Naive thymus-derived CD4-positive, alpha-beta T cell (primary cell): ENCODE results near the gene DENND5A. TPM values are rescaled to one million over a fixed set of nuclear protein-coding genes. Genes with fewer than 3 reads are reported as not detected.

ENCODE experiments used
- ATAC-seq: fragments of 150-1000 bp; cut with Tn5 transposase; 2 replicates; pipeline ENCODE4 v1.10.0; 2021; ENCODE audit warnings: mild to moderate bottlenecking, moderate library complexity
- CTCF ChIA-PET: fragments of 350-600 bp; sonication (Branson Sonifier 250); formaldehyde crosslinking; loops from one replicate; lab custom pipeline; 2021; ENCODE audit warnings: antibody characterized with exemption; lab: Charles Lee
- POLR2A ChIA-PET: fragments of 350-600 bp; sonication (Branson Sonifier 250); formaldehyde crosslinking; loops from one replicate; lab custom pipeline; 2021; ENCODE audit warnings: antibody characterized with exemption, inconsistent platforms; lab: Charles Lee
- DNase-seq, 9 donors: peaks; one replicate each; pipeline versions ENCODE4 v3.0.0 to v3.0.0-alpha.2; 2020 to 2022; ENCODE audit warnings: mixed read lengths in 1 of 9
- H3K27ac ChIP-seq: one replicate; pipeline ENCODE4 v1.7.0; 2013; ENCODE audit warnings: mild to moderate bottlenecking, low read depth, low read length, moderate library complexity
- H3K27me3 ChIP-seq, 2 donors: one replicate each; pipeline ENCODE4 v1.7.0; 2013; ENCODE audit warnings: low read length in 2 of 2, mild to moderate bottlenecking in 2 of 2, moderate library complexity in 2 of 2; ENCODE audit not compliant: control insufficient read depth in 2 of 2, insufficient read depth in 2 of 2
- H3K36me3 ChIP-seq, 3 experiments: 1 replicate in 2 of 3; 2 replicates in 1 of 3; pipeline ENCODE4 v1.7.0; 2013; ENCODE audit warnings: low read length in 3 of 3, mild to moderate bottlenecking in 3 of 3, moderate library complexity in 1 of 3; ENCODE audit not compliant: insufficient read depth in 3 of 3, control insufficient read depth in 2 of 3
- H3K4me1 ChIP-seq, 2 donors: one replicate each; pipeline ENCODE4 v1.7.0; 2013; ENCODE audit warnings: low read length in 2 of 2, mild to moderate bottlenecking in 2 of 2, moderate library complexity in 1 of 2; ENCODE audit not compliant: control insufficient read depth in 2 of 2, insufficient read depth in 2 of 2
- H3K4me3 ChIP-seq: 2 replicates; pipeline ENCODE4 v1.7.0; 2013; ENCODE audit warnings: mild to moderate bottlenecking, low read length
- H3K9me3 ChIP-seq, 3 experiments: 1 replicate in 2 of 3; 2 replicates in 1 of 3; pipeline ENCODE4 v1.7.0; 2013; ENCODE audit warnings: low read length in 3 of 3; ENCODE audit not compliant: control insufficient read depth in 2 of 3
- H3K27ac Mint-ChIP-seq, 9 donors: one replicate each; pipeline ENCODE4 v1.8.0; 2020 to 2022; ENCODE audit warnings: mixed read lengths in 9 of 9, mild to moderate bottlenecking in 8 of 9, moderate library complexity in 5 of 9, inconsistent platforms in 2 of 9
- H3K27me3 Mint-ChIP-seq, 5 donors: one replicate each; pipeline ENCODE4 v1.8.0; 2021 to 2022; ENCODE audit warnings: mixed read lengths in 5 of 5, mild to moderate bottlenecking in 1 of 5
- H3K36me3 Mint-ChIP-seq, 5 donors: one replicate each; pipeline ENCODE4 v1.8.0; 2020 to 2022; ENCODE audit warnings: mixed read lengths in 5 of 5, mild to moderate bottlenecking in 3 of 5, inconsistent platforms in 1 of 5
- H3K4me1 Mint-ChIP-seq, 7 donors: one replicate each; pipeline ENCODE4 v1.8.0; 2020 to 2022; ENCODE audit warnings: mixed read lengths in 7 of 7, mild to moderate bottlenecking in 3 of 7, inconsistent platforms in 1 of 7
- H3K4me3 Mint-ChIP-seq, 10 donors: one replicate each; pipeline ENCODE4 v1.8.0; 2020 to 2022; ENCODE audit warnings: mild to moderate bottlenecking in 10 of 10, mixed read lengths in 10 of 10, moderate library complexity in 6 of 10, inconsistent platforms in 2 of 10
- H3K9me3 Mint-ChIP-seq, 11 donors: one replicate each; pipeline ENCODE4 v1.8.0; 2020 to 2022; ENCODE audit warnings: mixed read lengths in 11 of 11, mild to moderate bottlenecking in 4 of 11, inconsistent platforms in 1 of 11, moderate library complexity in 1 of 11
- intact Hi-C, 2 donors: fragments of 100-400 bp; cut with micrococcal nuclease; formaldehyde crosslinking; loops; one replicate each; pipeline ENCODE4 v1.15.1; 2023
- polyA plus RNA-seq, 2 donors: library from polyadenylated mRNA; unstranded; fragments of 300-500 nt; fragmentation: Illumina TruSeq; gene quantifications; one replicate each; pipeline ENCODE4 v1.2.3, GENCODE V29; 2021
- total RNA-seq, 6 experiments: library from RNA in 5 of 6; stranded (reverse) in 5 of 6; gene quantifications; 1 replicate in 5 of 6; 2 replicates in 1 of 6; pipeline ENCODE4 v1.2.3 and lab custom pipeline; 2021 to 2026

The DENND5A gene
- total and polyA plus RNA-seq, 7 experiments from 2014 or later = 33.9 to 178 (median 106) TPM

DNA sequence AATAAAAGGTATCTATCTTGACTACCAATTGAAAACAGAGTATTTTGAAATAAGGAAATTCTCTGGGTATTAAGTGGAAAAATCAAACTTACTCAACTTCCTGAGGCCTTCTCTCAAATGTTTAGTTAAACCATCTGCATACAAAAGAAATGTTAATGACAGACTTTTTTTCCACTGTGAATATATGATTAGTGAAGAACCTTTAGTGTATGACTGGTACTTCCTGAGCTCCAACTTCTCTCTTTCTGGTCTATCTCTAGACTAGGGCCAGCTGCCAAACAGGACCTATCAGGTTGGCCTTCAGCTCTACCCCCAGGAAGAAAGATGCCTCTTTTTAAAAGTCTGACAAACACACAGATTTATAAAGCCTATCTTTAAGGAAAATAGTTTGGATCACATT is 105.0 kb downstream of the DENND5A start:
- H3K36me3 Mint-ChIP-seq = peaks cover 7 to 37% (median 17%) of the 10 kb centered on the region in 5 donors
- peaks cover 0 to 32% (median 3%) of the 10 kb centered on the region in 3 experiments for H3K36me3 ChIP-seq
- intact Hi-C loops = no loop called here
- no peaks in the 10 kb centered on the region for H3K4me1 ChIP-seq
- H3K27me3 Mint-ChIP-seq = no peaks in the 10 kb centered on the region
- DNase-seq (no peak), ATAC-seq (peak; percentile 74)
- no peak overlapping the region for H3K27ac ChIP-seq
- no peak overlapping the region for H3K4me3 ChIP-seq
- H3K27me3 ChIP-seq = no peaks in the 10 kb centered on the region
- no peak overlapping the region for H3K4me3 Mint-ChIP-seq
- peaks cover 0 to 12% (median 0%) of the 10 kb centered on the region in 7 donors for H3K4me1 Mint-ChIP-seq
- H3K9me3 ChIP-seq = no peaks in the 10 kb centered on the region
- H3K27ac Mint-ChIP-seq = peak overlapping the region in 5 of 9 donors; percentile 8 to 62 (median 24)
- peaks cover 0 to 1% (median 0%) of the 10 kb centered on the region in 11 donors for H3K9me3 Mint-ChIP-seq
- ChIA-PET POLR2A (interaction anchor here (0.7 to 1.0 kb wide), 2 partner anchors 18 to 301 kb away, joined by 3 to 4 read pairs; partner anchors contain the start of gene ZNF143), CTCF (interaction anchor here (0.6 kb wide), 1 partner anchor 15 kb away, joined by 7 read pairs; no protein-coding TSS in a partner anchor)

DNA sequence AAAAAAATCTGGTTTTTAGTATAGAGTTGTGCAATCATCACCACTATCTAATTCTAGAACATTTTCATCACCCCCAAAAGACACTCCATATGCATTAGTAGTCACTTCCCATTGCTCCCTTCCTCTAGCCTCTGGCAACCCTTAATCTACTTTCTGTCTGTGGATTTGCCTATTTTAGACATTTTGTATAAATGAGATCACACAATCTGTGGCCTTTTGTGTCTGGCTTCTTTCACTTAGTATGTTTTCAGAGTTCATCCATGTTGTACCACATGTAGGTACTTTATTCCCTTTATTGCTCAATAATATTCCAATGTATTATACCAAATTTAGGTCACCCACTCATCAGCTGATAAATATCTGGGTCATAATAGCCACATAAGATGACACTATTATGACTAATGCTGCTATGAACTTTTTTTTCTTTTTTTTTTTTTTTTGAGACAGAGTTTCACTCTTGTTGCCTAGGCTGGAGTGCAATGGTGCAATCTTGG is 106.2 kb downstream of the DENND5A start:
- H3K4me1 Mint-ChIP-seq = peaks cover 0 to 12% (median 0%) of the 10 kb centered on the region in 7 donors
- no peak for DNase-seq
- intact Hi-C loops = no loop called here

DNA sequence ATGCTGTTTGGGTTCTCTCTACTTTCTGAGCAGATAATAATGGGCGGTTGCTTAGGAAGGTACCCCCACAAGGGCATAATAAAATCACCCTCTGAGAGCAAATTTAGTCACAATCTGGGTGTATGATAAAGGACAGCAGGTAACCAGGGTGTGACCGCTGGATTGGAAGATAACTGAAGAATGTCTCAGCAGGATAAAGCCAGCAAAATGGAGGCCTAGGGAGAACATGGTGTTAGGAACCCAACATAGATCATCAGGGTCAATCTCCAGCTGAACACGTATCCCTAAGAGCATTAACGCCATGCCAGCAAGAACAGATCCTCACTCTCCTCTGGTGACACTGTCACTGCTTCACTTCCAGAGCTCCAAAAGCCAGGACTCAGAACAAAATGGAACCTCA is 109.2 kb downstream of the DENND5A start:
- no peaks in the 10 kb centered on the region for H3K27me3 ChIP-seq
- ATAC-seq (no peak), DNase-seq (no peak)
- intact Hi-C loops = no loop called here
- Mint-ChIP-seq H3K9me3 (peaks cover 0 to 1% (median 0%) of the 10 kb centered on the region in 11 donors), H3K27me3 (no peaks in the 10 kb centered on the region), H3K4me3 (no peak overlapping the region), H3K27ac (peak overlapping the region in 3 of 9 donors; percentile 25 to 51 (median 31)), H3K36me3 (peaks cover 5 to 48% (median 16%) of the 10 kb centered on the region in 5 donors), H3K4me1 (peaks cover 0 to 12% (median 0%) of the 10 kb centered on the region in 7 donors)
- ChIA-PET CTCF (interaction anchor here (0.9 kb wide), 1 partner anchor 10 kb away, joined by 3 read pairs; no protein-coding TSS in a partner anchor), POLR2A (no interaction called here)
- no peaks in the 10 kb centered on the region for H3K4me1 ChIP-seq
- H3K27ac ChIP-seq = no peak overlapping the region
- H3K4me3 ChIP-seq = no peak overlapping the region
- peaks cover 0 to 33% (median 3%) of the 10 kb centered on the region in 3 experiments for H3K36me3 ChIP-seq
- no peaks in the 10 kb centered on the region for H3K9me3 ChIP-seq

More for the DNA sequence above, 106.2 kb downstream of the DENND5A start:
- H3K36me3 ChIP-seq = peaks cover 0 to 32% (median 3%) of the 10 kb centered on the region in 3 experiments
- peak; percentile 48 for ATAC-seq
- H3K27ac Mint-ChIP-seq = peak overlapping the region in 1 of 9 donors; percentile 2
- no peaks in the 10 kb centered on the region for H3K4me1 ChIP-seq
- H3K9me3 ChIP-seq = no peaks in the 10 kb centered on the region
- peaks cover 7 to 38% (median 18%) of the 10 kb centered on the region in 5 donors for H3K36me3 Mint-ChIP-seq
- H3K27ac ChIP-seq = no peak overlapping the region
- H3K27me3 Mint-ChIP-seq = no peaks in the 10 kb centered on the region
- H3K4me3 Mint-ChIP-seq = no peak overlapping the region
- CTCF ChIA-PET = interaction anchor here (0.7 kb wide), 1 partner anchor 1571 kb away, joined by 8 read pairs; no protein-coding TSS in a partner anchor
- H3K27me3 ChIP-seq = no peaks in the 10 kb centered on the region
- peaks cover 0 to 1% (median 0%) of the 10 kb centered on the region in 11 donors for H3K9me3 Mint-ChIP-seq
- H3K4me3 ChIP-seq = no peak overlapping the region
- POLR2A ChIA-PET = interaction anchor here (0.6 kb wide), 1 partner anchor 11 kb away, joined by 3 read pairs; no protein-coding TSS in a partner anchor

- peaks cover 0 to 35% (median 0%) of the 10 kb centered on the region in 3 experiments for H3K36me3 ChIP-seq
- no peaks in the 10 kb centered on the region for H3K9me3 Mint-ChIP-seq
- H3K27ac Mint-ChIP-seq = no peak overlapping the region
- DNase-seq = no peak
- H3K4me3 Mint-ChIP-seq = no peak overlapping the region
- CTCF ChIA-PET = no interaction called here
- H3K4me3 ChIP-seq = no peak overlapping the region
- POLR2A ChIA-PET = no interaction called here
- no peaks in the 10 kb centered on the region for H3K27me3 ChIP-seq
- H3K27ac ChIP-seq = no peak overlapping the region
- no peaks in the 10 kb centered on the region for H3K27me3 Mint-ChIP-seq
- peaks cover 0 to 4% (median 0%) of the 10 kb centered on the region in 7 donors for H3K4me1 Mint-ChIP-seq
- intact Hi-C loops = no loop called here
- H3K4me1 ChIP-seq = no peaks in the 10 kb centered on the region
- ATAC-seq = no peak
- H3K36me3 Mint-ChIP-seq = peaks cover 8 to 48% (median 14%) of the 10 kb centered on the region in 5 donors
- no peaks in the 10 kb centered on the region for H3K9me3 ChIP-seq
Measured at GRCh38 chr11:9153651-9154050, 111.5 kb downstream of the DENND5A start.

DNA sequence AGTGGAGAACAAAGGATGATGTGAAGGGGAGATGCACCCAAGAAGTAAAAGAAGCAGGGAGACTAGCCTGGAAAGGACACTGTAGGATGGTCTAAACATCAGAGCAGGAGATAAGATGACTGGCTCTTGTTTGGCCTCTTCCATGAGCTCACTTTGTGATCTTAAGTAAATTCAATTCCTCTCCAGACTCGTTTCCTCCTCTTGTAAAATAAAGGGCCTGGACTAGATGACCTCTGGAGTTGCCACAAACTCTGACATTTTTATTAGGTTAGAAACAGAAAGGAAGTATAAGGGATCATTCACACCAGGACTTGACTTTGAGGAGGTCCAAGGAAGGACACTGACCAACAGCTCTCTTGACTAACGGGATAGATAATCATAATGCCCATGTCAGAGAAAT is 113.5 kb downstream of the DENND5A start:
- Mint-ChIP-seq H3K27ac (peak overlapping the region in 2 of 9 donors; percentile 21 to 22), H3K27me3 (no peaks in the 10 kb centered on the region), H3K4me3 (no peak overlapping the region), H3K36me3 (peaks cover 19 to 65% (median 34%) of the 10 kb centered on the region in 5 donors), H3K9me3 (no peaks in the 10 kb centered on the region), H3K4me1 (peaks cover 0 to 5% (median 4%) of the 10 kb centered on the region in 7 donors)
- ChIA-PET POLR2A (no interaction called here), CTCF (interaction anchor here (0.6 kb wide), 2 partner anchors 358 to 920 kb away, joined by 3 to 7 read pairs; no protein-coding TSS in a partner anchor)
- Histone ChIP-seq H3K4me1 (no peaks in the 10 kb centered on the region), H3K27ac (no peak overlapping the region), H3K4me3 (no peak overlapping the region), H3K36me3 (peaks cover 0 to 56% (median 5%) of the 10 kb centered on the region in 3 experiments), H3K27me3 (no peaks in the 10 kb centered on the region), H3K9me3 (no peaks in the 10 kb centered on the region)
- DNase-seq (no peak), ATAC-seq (no peak)
- intact Hi-C loops = no loop called here

DNA sequence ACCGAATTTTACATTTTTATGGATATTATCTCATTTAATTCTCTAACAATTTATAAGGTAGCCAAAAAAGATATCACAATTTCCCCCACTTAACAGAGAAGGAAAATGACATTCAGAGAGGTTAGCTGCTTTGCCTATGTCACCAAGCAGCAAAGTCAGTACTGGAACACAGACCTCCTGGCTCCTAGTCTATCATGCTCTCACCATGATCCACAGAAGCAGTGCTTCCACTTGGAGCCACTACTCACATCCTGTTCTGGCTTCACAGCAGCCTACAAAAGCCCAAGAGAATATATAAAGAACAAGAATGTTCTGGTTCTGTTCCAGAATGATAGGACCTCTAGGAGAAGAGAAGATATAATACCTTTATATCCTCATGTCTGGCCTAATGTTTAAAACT is 114.2 kb downstream of the DENND5A start:
- ATAC-seq (no peak), DNase-seq (no peak)
- Mint-ChIP-seq H3K4me3 (no peak overlapping the region), H3K27ac (peak overlapping the region in 4 of 9 donors; percentile 11 to 49 (median 20)), H3K9me3 (no peaks in the 10 kb centered on the region), H3K27me3 (no peaks in the 10 kb centered on the region), H3K36me3 (peaks cover 21 to 68% (median 37%) of the 10 kb centered on the region in 5 donors), H3K4me1 (peaks cover 0 to 8% (median 4%) of the 10 kb centered on the region in 7 donors)
- ChIA-PET CTCF (interaction anchor here (0.6 kb wide), 1 partner anchor 920 kb away, joined by 7 read pairs; no protein-coding TSS in a partner anchor), POLR2A (interaction anchor here (0.9 kb wide), 1 partner anchor 97 kb away, joined by 3 read pairs; no protein-coding TSS in a partner anchor)
- H3K36me3 ChIP-seq = peaks cover 0 to 63% (median 5%) of the 10 kb centered on the region in 3 experiments
- H3K4me1 ChIP-seq = no peaks in the 10 kb centered on the region
- H3K4me3 ChIP-seq = no peak overlapping the region
- H3K27ac ChIP-seq = no peak overlapping the region
- H3K9me3 ChIP-seq = no peaks in the 10 kb centered on the region
- no peaks in the 10 kb centered on the region for H3K27me3 ChIP-seq
- intact Hi-C loops = no loop called here
